A549 (cell line): ENCODE measurements around the gene TMEM129.

ENCODE experiments used
- CTCF ChIP-seq: fragments of >200 bp; sonication (Bioruptor Twin); formaldehyde crosslinking; IDR thresholded peaks from 3 replicates; pipeline ENCODE4 v1.5.1; 2016
- EHF ChIP-seq: fragments of 250-450 bp; sonication (Bioruptor Pico); IDR thresholded peaks from 2 replicates; pipeline ENCODE4 v1.5.0; 2020; ENCODE audit warnings: mild to moderate bottlenecking
- EP300 ChIP-seq, 2 experiments: fragments of >200 bp; sonication (Bioruptor Twin); formaldehyde crosslinking; IDR thresholded peaks; 2 replicates in 1 of 2; 3 replicates in 1 of 2; pipeline ENCODE4 v1.6.1; 2016 to 2017
- KDM5A ChIP-seq: fragments of 200-600 bp; sonication (generic); IDR thresholded peaks from 2 replicates; pipeline ENCODE4 v1.6.1; 2016; ENCODE audit warnings: antibody characterized with exemption, mild to moderate bottlenecking
- MAX ChIP-seq: IDR thresholded peaks from 2 replicates; pipeline ENCODE4 v1.6.1; 2012
- MYC ChIP-seq: IDR thresholded peaks from 2 replicates; pipeline ENCODE4 v1.6.1; 2012; ENCODE audit warnings: mild to moderate bottlenecking, inconsistent platforms, low read length, improper control_type of control experiment, borderline replicate concordance
- NR3C1 ChIP-seq: fragments of >200 bp; sonication (Bioruptor Twin); formaldehyde crosslinking; IDR thresholded peaks from 3 replicates; pipeline ENCODE4 v1.6.1; 2017
- PHF8 ChIP-seq: fragments of 200-600 bp; sonication (generic); IDR thresholded peaks from 2 replicates; pipeline ENCODE4 v1.6.1; 2016; ENCODE audit warnings: low read depth, mild to moderate bottlenecking, antibody characterized with exemption, moderate library complexity, borderline replicate concordance
- POLR2A ChIP-seq: IDR thresholded peaks from 2 replicates; pipeline ENCODE4 v1.6.1; 2012; ENCODE audit warnings: mild to moderate bottlenecking, low read length
- RAD21 ChIP-seq, 2 experiments: fragments of >200 bp in 1 of 2; sonication (Bioruptor Twin) in 1 of 2; formaldehyde crosslinking in 1 of 2; IDR thresholded peaks in 1 of 2; conservative IDR thresholded peaks in 1 of 2; 2 replicates in 1 of 2; 3 replicates in 1 of 2; pipeline ENCODE4 v1.6.1; 2012 to 2018; ENCODE audit warnings: inconsistent platforms in 1 of 2
- RCOR1 ChIP-seq: fragments of 150-350 bp; IDR thresholded peaks from 2 replicates; pipeline ENCODE4 v1.6.1; 2014; ENCODE audit warnings: antibody characterized with exemption, low read length, low read depth
- RNF2 ChIP-seq: fragments of 200-600 bp; sonication (generic); IDR thresholded peaks from 2 replicates; pipeline ENCODE4 v1.6.1; 2016; ENCODE audit warnings: low read depth, mild to moderate bottlenecking, antibody characterized with exemption, moderate library complexity, borderline replicate concordance
- ZFP36 ChIP-seq: fragments of 450-650 bp; IDR thresholded peaks from 2 replicates; pipeline ENCODE4 v1.6.1; 2014; ENCODE audit warnings: borderline replicate concordance; ENCODE audit not compliant: partially characterized antibody

- TF ChIP-seq EHF (CRISPR knock-in tag) (no peak), CTCF (no peak), EP300 (IDR thresholded peaks at IDR 0.05) (no peak), POLR2A (no peak), MAX (no peak), KDM5A (no peak), PHF8 (no peak), RAD21 (conservative IDR thresholded peaks at IDR 0.05 in 1 of 2, IDR thresholded peaks at IDR 0.05 in 1 of 2) (no peak), NR3C1 (no peak), RNF2 (no peak), MYC (no peak), RCOR1 (no peak), ZFP36 (no peak)
Measured at GRCh38 chr4:1765409-1766072, 44.4 kb upstream of the TMEM129 start.
